ENCODE measurements around the gene UPF1.

DNA sequence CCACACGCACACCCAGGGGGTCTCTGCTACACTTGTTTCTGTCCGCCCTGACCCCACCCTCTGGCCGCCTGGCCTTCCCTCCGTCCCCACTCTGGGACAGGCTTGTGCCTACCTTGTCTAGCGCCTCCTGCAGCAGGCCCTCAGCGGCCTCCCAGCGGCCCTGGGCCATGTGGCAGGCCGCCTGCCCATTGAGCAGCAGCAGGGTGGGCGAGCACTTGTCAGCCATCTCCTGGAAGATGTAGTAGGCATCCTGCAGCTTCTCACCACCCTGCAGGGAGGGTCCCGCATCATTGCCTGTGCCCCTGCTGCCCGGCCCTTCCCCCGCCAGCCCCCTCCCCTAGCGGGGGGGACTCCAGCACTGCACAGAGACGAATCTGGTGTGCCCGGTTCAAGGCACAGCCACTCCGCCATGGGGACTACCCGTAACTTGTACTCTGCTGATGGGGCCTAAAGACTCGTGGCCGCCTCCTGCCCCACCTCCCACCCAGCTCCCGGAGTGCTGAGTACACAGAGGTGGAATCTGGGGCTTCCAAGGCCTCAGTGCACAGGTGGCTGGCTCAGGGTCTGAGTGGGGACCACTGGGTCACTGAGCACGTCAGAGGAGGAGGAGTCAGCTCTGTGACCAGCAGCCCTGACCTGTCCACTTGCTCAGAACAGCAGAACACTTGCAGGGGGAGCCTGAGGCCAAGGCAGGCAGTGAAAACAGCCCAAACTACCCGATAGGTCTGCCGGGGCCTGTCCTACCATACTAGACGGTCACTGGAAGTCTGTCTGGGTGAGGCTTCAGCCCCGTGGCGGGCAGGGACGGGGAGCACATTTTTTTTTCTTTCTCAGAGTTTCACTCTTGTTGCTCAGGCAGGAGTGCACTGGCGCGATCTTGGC lies 71.6 kb downstream of the UPF1 start:
- no peak for TF ChIP-seq CTCF (IDR thresholded peaks at IDR 0.05 in 8 of 11, conservative IDR thresholded peaks at IDR 0.05 in 3 of 11)
- TF ChIP-seq POLR2AphosphoS5 (IDR thresholded peaks at IDR 0.05), result peak in 1 of 3 donors; percentile 70
- no peak for TF ChIP-seq POLR2A (IDR thresholded peaks at IDR 0.05)

Measured in spleen (tissue), 7 donors.